ENCODE measurements around the gene METTL21C.

Gene METTL21C

DNA sequence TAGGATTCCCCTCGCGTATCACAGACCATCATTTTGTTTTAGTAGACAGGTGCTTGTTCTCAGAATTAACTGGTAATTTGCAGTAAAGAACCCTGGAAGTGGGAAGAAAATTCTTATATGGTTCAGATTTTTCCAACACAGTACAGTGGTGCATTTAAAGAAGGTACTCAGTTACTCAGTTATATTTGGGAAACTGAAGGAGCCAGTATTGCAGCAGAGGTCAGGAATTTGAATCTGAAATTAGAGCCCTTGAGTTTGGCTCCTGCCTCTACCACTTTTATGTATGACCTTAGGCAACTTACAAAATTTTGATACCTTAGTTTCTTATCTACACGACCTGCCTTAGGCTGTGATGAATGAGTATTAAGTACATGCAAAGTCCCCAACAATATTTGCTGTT is 19.7 kb downstream of the METTL21C start:
- H3K27me3 ChIP-seq (ENCODE audit: insufficient read depth, poor library complexity, severe bottlenecking): no peaks in the 10 kb centered on the region
- H3K4me3 ChIP-seq (replicated peaks; ENCODE audit: insufficient read depth, low read length): no peak overlapping the region
- TF ChIP-seq GABPA (IDR thresholded peaks at IDR 0.05; ENCODE audit: low read depth) (no peak), POLR2AphosphoS5 (IDR thresholded peaks at IDR 0.05; ENCODE audit: low read depth) (no peak), SPI1 (IDR thresholded peaks at IDR 0.05; ENCODE audit: borderline replicate concordance, low read depth) (no peak)
- TF ChIP-seq, protein P1, sequence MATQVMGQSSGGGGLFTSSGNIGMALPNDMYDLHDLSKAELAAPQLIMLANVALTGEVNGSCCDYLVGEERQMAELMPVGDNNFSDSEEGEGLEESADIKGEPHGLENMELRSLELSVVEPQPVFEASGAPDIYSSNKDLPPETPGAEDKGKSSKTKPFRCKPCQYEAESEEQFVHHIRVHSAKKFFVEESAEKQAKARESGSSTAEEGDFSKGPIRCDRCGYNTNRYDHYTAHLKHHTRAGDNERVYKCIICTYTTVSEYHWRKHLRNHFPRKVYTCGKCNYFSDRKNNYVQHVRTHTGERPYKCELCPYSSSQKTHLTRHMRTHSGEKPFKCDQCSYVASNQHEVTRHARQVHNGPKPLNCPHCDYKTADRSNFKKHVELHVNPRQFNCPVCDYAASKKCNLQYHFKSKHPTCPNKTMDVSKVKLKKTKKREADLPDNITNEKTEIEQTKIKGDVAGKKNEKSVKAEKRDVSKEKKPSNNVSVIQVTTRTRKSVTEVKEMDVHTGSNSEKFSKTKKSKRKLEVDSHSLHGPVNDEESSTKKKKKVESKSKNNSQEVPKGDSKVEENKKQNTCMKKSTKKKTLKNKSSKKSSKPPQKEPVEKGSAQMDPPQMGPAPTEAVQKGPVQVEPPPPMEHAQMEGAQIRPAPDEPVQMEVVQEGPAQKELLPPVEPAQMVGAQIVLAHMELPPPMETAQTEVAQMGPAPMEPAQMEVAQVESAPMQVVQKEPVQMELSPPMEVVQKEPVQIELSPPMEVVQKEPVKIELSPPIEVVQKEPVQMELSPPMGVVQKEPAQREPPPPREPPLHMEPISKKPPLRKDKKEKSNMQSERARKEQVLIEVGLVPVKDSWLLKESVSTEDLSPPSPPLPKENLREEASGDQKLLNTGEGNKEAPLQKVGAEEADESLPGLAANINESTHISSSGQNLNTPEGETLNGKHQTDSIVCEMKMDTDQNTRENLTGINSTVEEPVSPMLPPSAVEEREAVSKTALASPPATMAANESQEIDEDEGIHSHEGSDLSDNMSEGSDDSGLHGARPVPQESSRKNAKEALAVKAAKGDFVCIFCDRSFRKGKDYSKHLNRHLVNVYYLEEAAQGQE (IDR thresholded peaks at IDR 0.05; ENCODE audit: insufficient replicate concordance, low read depth): no peak
- TF ChIP-seq, protein P2, sequence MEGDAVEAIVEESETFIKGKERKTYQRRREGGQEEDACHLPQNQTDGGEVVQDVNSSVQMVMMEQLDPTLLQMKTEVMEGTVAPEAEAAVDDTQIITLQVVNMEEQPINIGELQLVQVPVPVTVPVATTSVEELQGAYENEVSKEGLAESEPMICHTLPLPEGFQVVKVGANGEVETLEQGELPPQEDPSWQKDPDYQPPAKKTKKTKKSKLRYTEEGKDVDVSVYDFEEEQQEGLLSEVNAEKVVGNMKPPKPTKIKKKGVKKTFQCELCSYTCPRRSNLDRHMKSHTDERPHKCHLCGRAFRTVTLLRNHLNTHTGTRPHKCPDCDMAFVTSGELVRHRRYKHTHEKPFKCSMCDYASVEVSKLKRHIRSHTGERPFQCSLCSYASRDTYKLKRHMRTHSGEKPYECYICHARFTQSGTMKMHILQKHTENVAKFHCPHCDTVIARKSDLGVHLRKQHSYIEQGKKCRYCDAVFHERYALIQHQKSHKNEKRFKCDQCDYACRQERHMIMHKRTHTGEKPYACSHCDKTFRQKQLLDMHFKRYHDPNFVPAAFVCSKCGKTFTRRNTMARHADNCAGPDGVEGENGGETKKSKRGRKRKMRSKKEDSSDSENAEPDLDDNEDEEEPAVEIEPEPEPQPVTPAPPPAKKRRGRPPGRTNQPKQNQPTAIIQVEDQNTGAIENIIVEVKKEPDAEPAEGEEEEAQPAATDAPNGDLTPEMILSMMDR (IDR thresholded peaks at IDR 0.05; ENCODE audit: insufficient read depth, low read length): no peak
- no peak for DNase-seq (ENCODE audit: low read depth in 1 of 2, low spot score in 1 of 2)
- no peak overlapping the region for H3K27ac ChIP-seq (replicated peaks)

DNA sequence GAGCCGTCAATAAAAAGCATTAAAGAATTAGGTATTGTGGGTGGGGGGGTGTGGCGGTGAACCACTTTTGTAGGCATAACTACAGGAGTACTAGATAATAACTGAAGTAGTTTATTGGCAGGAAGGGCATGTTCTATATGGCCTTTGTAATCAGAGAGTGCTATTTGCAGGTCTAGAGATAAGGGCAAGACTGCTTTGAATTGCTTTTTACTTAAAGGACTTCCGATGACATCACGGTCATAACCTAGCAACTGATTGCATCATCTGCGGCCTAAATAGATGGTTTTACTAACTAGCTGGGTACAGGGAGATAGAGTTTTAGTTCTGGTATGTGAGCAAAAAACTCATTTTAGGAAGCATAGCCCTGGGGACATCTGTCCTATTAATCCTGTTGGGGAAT is 24.7 kb downstream of the METTL21C start:
- TF ChIP-seq, protein P2 (IDR thresholded peaks at IDR 0.05; ENCODE audit: insufficient read depth, low read length): no peak
- no peak for TF ChIP-seq POLR2AphosphoS5 (IDR thresholded peaks at IDR 0.05; ENCODE audit: low read depth)
- TF ChIP-seq SPI1 (IDR thresholded peaks at IDR 0.05; ENCODE audit: borderline replicate concordance, low read depth): no peak
- TF ChIP-seq, protein P1 (IDR thresholded peaks at IDR 0.05; ENCODE audit: insufficient replicate concordance, low read depth): no peak
- TF ChIP-seq GABPA (IDR thresholded peaks at IDR 0.05; ENCODE audit: low read depth): no peak
- Histone ChIP-seq H3K27ac (replicated peaks) (no peak overlapping the region), H3K27me3 (ENCODE audit: insufficient read depth, poor library complexity, severe bottlenecking) (no peaks in the 10 kb centered on the region), H3K4me3 (replicated peaks; ENCODE audit: insufficient read depth, low read length) (no peak overlapping the region)
- no peak for DNase-seq (ENCODE audit: low read depth in 1 of 2, low spot score in 1 of 2)

DNA sequence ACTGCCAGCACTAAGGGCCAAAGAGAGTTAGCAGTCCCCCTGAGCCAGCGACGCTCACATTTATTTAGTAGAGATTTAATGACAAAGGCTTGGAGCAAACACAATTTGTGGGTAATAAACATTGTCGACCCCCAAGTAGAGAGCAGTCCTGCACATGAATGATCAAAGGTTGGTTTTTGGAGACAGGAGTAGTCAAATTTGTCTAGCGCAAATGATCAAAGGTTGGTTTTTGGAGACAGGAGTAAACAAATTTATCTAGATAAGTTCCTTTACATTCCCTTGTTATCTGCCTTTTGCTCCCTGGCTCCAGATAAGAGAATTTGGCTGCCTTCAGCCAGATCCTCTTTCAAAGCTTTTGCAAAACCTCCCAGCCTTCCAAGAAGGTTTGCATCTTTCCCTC is 26.9 kb downstream of the METTL21C start:
- Histone ChIP-seq H3K27ac (replicated peaks) (no peak overlapping the region), H3K4me3 (replicated peaks; ENCODE audit: insufficient read depth, low read length) (no peak overlapping the region), H3K27me3 (ENCODE audit: insufficient read depth, poor library complexity, severe bottlenecking) (no peaks in the 10 kb centered on the region)
- TF ChIP-seq GABPA (IDR thresholded peaks at IDR 0.05; ENCODE audit: low read depth) (no peak), SPI1 (IDR thresholded peaks at IDR 0.05; ENCODE audit: borderline replicate concordance, low read depth) (no peak), POLR2AphosphoS5 (IDR thresholded peaks at IDR 0.05; ENCODE audit: low read depth) (no peak)
- TF ChIP-seq, protein P2 (IDR thresholded peaks at IDR 0.05; ENCODE audit: insufficient read depth, low read length): no peak
- TF ChIP-seq, protein P1 (IDR thresholded peaks at IDR 0.05; ENCODE audit: insufficient replicate concordance, low read depth): no peak
- no peak for DNase-seq (ENCODE audit: low read depth in 1 of 2, low spot score in 1 of 2)
